ENCODE data around the gene SLC36A4. TPM values are rescaled to one million over a fixed set of nuclear protein-coding genes. Genes with fewer than 3 reads are reported as not detected.
"Not testable (repeated sequence)": the region's sequence is repeated elsewhere in the genome, so short reads cannot be mapped to it uniquely, and the experiment has no call there.

The SLC36A4 gene
- polyA plus RNA-seq, 1 experiment, result 4.6 TPM

- Histone ChIP-seq H3K36me3 (ENCODE audit: control insufficient read depth, insufficient read depth, low read length) (peaks cover 2% of the 10 kb centered on the region; the same call in 1 of the 2 replicates), H3K27me3 (ENCODE audit: control insufficient read depth, insufficient read depth, low read length) (no peaks in the 10 kb centered on the region), H3K4me3 (ENCODE audit: low read depth, low read length) (no peak overlapping the region)
- DNase-seq (ENCODE audit: low read depth), result no peak
- ChIA-PET POLR2A (no interaction called here), CTCF (no interaction called here)
- TF ChIP-seq, protein P1, sequence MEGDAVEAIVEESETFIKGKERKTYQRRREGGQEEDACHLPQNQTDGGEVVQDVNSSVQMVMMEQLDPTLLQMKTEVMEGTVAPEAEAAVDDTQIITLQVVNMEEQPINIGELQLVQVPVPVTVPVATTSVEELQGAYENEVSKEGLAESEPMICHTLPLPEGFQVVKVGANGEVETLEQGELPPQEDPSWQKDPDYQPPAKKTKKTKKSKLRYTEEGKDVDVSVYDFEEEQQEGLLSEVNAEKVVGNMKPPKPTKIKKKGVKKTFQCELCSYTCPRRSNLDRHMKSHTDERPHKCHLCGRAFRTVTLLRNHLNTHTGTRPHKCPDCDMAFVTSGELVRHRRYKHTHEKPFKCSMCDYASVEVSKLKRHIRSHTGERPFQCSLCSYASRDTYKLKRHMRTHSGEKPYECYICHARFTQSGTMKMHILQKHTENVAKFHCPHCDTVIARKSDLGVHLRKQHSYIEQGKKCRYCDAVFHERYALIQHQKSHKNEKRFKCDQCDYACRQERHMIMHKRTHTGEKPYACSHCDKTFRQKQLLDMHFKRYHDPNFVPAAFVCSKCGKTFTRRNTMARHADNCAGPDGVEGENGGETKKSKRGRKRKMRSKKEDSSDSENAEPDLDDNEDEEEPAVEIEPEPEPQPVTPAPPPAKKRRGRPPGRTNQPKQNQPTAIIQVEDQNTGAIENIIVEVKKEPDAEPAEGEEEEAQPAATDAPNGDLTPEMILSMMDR (IDR thresholded peaks at IDR 0.05; ENCODE audit: insufficient read depth, low read depth, low read length), result no peak
These were observed 10.5 kb downstream of the SLC36A4 start for GRCh38 chr11:93187290-93187689.

- H3K27me3 ChIP-seq (ENCODE audit: control insufficient read depth, insufficient read depth, low read length); H3K4me3 ChIP-seq (ENCODE audit: low read depth, low read length); DNase-seq (ENCODE audit: low read depth); H3K36me3 ChIP-seq (ENCODE audit: control insufficient read depth, insufficient read depth, low read length); POLR2A ChIA-PET: not testable (repeated sequence)
- CTCF ChIA-PET, result interaction anchor here (1.0 kb wide), 2 partner anchors 84 to 236 kb away, joined by 3 to 4 read pairs; no protein-coding TSS in a partner anchor
These were observed 19.9 kb downstream of the SLC36A4 start for GRCh38 chr11:93177891-93178290.

- ChIA-PET POLR2A (no interaction called here), CTCF (interaction anchor here (0.6 to 3.0 kb wide), 6 partner anchors 9 to 228 kb away, joined by 3 to 22 read pairs (median 4); no protein-coding TSS in a partner anchor)
- DNase-seq (ENCODE audit: low read depth), result no peak
- Histone ChIP-seq H3K4me3 (ENCODE audit: low read depth, low read length) (no peak overlapping the region), H3K27me3 (ENCODE audit: control insufficient read depth, insufficient read depth, low read length) (no peaks in the 10 kb centered on the region), H3K36me3 (ENCODE audit: control insufficient read depth, insufficient read depth, low read length) (no peaks in the 10 kb centered on the region)
- TF ChIP-seq, protein P1 (IDR thresholded peaks at IDR 0.05; ENCODE audit: insufficient read depth, low read depth, low read length), result peak; percentile 43; the same call in 1 of the 2 replicates
These were observed 27.7 kb downstream of the SLC36A4 start for GRCh38 chr11:93169950-93170561.

DNA sequence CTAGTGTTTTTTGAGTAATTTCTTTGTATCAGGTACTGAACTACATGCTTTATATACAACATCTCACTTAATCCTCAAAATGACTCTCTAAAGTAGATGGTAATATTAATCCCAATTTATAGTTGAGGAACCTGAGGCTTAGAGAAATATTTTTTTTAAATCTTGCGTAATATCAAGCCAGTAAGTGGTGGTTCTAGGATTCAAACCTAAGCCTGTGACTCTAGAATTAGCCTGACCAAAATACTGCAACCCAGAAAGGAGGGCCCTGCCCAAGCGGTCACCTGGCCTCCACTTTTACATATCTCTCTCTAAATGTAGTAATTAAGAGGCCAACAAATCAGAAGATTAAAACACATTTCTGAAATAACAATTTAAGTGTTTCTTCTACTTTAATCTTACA, 28.6 kb downstream of the SLC36A4 start:
- Histone ChIP-seq H3K27me3 (ENCODE audit: control insufficient read depth, insufficient read depth, low read length) (no peaks in the 10 kb centered on the region), H3K36me3 (ENCODE audit: control insufficient read depth, insufficient read depth, low read length) (no peaks in the 10 kb centered on the region), H3K4me3 (ENCODE audit: low read depth, low read length) (no peak overlapping the region)
- TF ChIP-seq, protein P1 (IDR thresholded peaks at IDR 0.05; ENCODE audit: insufficient read depth, low read depth, low read length), result no peak
- CTCF ChIA-PET, result interaction anchor here (0.5 to 3.0 kb wide), 5 partner anchors 8 to 227 kb away, joined by 3 to 22 read pairs (median 4); no protein-coding TSS in a partner anchor
- no peak for DNase-seq (ENCODE audit: low read depth)
- POLR2A ChIA-PET, result no interaction called here

GRCh38 chr11:93166862-93167261, 30.9 kb downstream of the SLC36A4 start:
- CTCF ChIA-PET, result interaction anchor here (1.2 to 1.6 kb wide), 2 partner anchors 9 to 226 kb away, joined by 3 to 4 read pairs; no protein-coding TSS in a partner anchor
- POLR2A ChIA-PET, result no interaction called here
- TF ChIP-seq, protein P1 (IDR thresholded peaks at IDR 0.05; ENCODE audit: insufficient read depth, low read depth, low read length), result no peak
- H3K36me3 ChIP-seq (ENCODE audit: control insufficient read depth, insufficient read depth, low read length), result no peaks in the 10 kb centered on the region
- no peak overlapping the region for H3K4me3 ChIP-seq (ENCODE audit: low read depth, low read length)
- no peak for DNase-seq (ENCODE audit: low read depth)
- H3K27me3 ChIP-seq (ENCODE audit: control insufficient read depth, insufficient read depth, low read length), result no peaks in the 10 kb centered on the region

All from BJ (cell line).